Natural killer cell (primary cell): ENCODE measurements around the gene PIGC. TPM values are rescaled to one million over a fixed set of nuclear protein-coding genes. Genes with fewer than 3 reads are reported as not detected.

ENCODE experiments used
- ATAC-seq, 3 donors: fragments of 150-1000 bp in 2 of 3; fragments of 200-7000 bp in 1 of 3; cut with Tn5 transposase; 1 replicate in 1 of 3; 2 replicates in 2 of 3; pipeline ENCODE4 v1.10.0; 2021; ENCODE audit warnings: mild to moderate bottlenecking in 2 of 3, moderate library complexity in 2 of 3
- DNase-seq, 2 donors: peaks; one replicate each; pipeline versions ENCODE4 v3.0.0 to v3.0.0-alpha.2; 2013 to 2021; ENCODE audit warnings: mixed read lengths in 1 of 2
- H3K27ac ChIP-seq: one replicate; pipeline ENCODE4 v1.5.1; 2013; ENCODE audit warnings: mild to moderate bottlenecking, low read length
- H3K27me3 ChIP-seq: one replicate; pipeline ENCODE4 v1.6.1; 2013; ENCODE audit warnings: low read length; ENCODE audit not compliant: control insufficient read depth, insufficient read depth
- H3K36me3 ChIP-seq: one replicate; pipeline ENCODE4 v1.6.1; 2013; ENCODE audit warnings: low read length; ENCODE audit not compliant: control insufficient read depth, insufficient read depth
- H3K4me1 ChIP-seq: one replicate; pipeline ENCODE4 v1.6.1; 2013; ENCODE audit warnings: low read length; ENCODE audit not compliant: control insufficient read depth, insufficient read depth
- H3K4me3 ChIP-seq: one replicate; pipeline ENCODE4 v1.5.1; 2013; ENCODE audit warnings: low read length
- H3K9me3 ChIP-seq: one replicate; pipeline ENCODE4 v1.6.1; 2013; ENCODE audit warnings: low read length; ENCODE audit not compliant: control insufficient read depth, insufficient read depth
- H3K27ac Mint-ChIP-seq, 2 donors: one replicate each; pipeline ENCODE4 v1.8.0; 2022; ENCODE audit warnings: mild to moderate bottlenecking in 2 of 2, mixed read lengths in 2 of 2, moderate library complexity in 1 of 2
- H3K27me3 Mint-ChIP-seq, 2 donors: one replicate each; pipeline ENCODE4 v1.8.0; 2022; ENCODE audit warnings: low read depth in 2 of 2, mixed read lengths in 2 of 2
- H3K36me3 Mint-ChIP-seq: one replicate; pipeline ENCODE4 v1.8.0; 2022; ENCODE audit warnings: mixed read lengths
- H3K4me1 Mint-ChIP-seq, 2 donors: one replicate each; pipeline ENCODE4 v1.8.0; 2022; ENCODE audit warnings: mixed read lengths in 2 of 2
- H3K4me3 Mint-ChIP-seq: one replicate; pipeline ENCODE4 v1.8.0; 2022; ENCODE audit warnings: mild to moderate bottlenecking, moderate library complexity, mixed read lengths
- H3K9me3 Mint-ChIP-seq, 2 donors: one replicate each; pipeline ENCODE4 v1.8.0; 2022; ENCODE audit warnings: mixed read lengths in 2 of 2
- CTCF ChIP-seq: fragments of 200-600 bp; IDR thresholded peaks from one replicate; pipeline ENCODE4 v1.8.0; 2022; ENCODE audit warnings: antibody characterized with exemption
- WGBS: methylation state at CpG from one replicate; pipeline ENCODE4 v1.1.7; 2013; ENCODE audit warnings: missing lambda C conversion rate; ENCODE audit not compliant: insufficient coverage; 5-methylcytosine and 5-hydroxymethylcytosine counted together
- intact Hi-C: fragments of 100-400 bp; cut with micrococcal nuclease; formaldehyde crosslinking; loops from one replicate; pipeline ENCODE4 v1.14.2; 2022
- total RNA-seq, 4 donors: library from RNA; stranded (reverse); fragments of 120-200 nt in 1 of 4; gene quantifications; one replicate each; pipeline versions ENCODE4 v1.2.3 to v1.2.4, GENCODE V29; 2013 to 2022

PIGC gene
- total RNA-seq, 3 donors from 2014 or later (not counting 1 experiment from before 2014, with no cell fraction given) = 27.9 to 35.7 (median 30.4) TPM

- WGBS = 90% methylated on average over 2 of the region's 2 CpGs
These were observed 26.3 kb upstream of the PIGC start for GRCh38 chr1:172470149-172470548.

DNA sequence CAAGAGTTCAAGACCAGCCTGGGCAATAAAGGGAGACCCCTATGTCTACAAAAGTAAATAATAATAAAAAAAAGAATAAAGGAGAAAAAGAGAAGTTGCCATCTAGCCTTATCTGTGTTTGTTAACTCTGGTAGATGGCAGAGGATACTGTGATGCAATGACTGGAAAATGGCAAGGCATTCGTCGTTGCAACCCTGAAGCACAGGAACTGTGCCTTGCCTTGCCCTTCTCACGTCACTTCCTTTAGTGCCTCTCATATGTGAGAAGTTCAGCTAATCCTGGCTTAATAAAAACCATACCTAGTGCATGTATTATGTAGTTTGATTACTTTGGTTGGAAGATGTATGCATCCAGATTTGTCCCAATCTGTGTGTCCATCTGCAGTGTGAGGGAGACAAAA is 25.8 kb upstream of the PIGC start:
- Histone ChIP-seq H3K27me3 (no peaks in the 10 kb centered on the region), H3K36me3 (no peaks in the 10 kb centered on the region), H3K27ac (no peak overlapping the region), H3K4me1 (no peaks in the 10 kb centered on the region), H3K4me3 (no peak overlapping the region), H3K9me3 (no peaks in the 10 kb centered on the region)
- no peaks in the 10 kb centered on the region for H3K9me3 Mint-ChIP-seq
- intact Hi-C loops = no loop called here
- no peaks in the 10 kb centered on the region for H3K4me1 Mint-ChIP-seq
- no peak for TF ChIP-seq CTCF
- no peak overlapping the region for H3K27ac Mint-ChIP-seq
- H3K36me3 Mint-ChIP-seq = no peaks in the 10 kb centered on the region
- ATAC-seq (no peak), DNase-seq (no peak)
- 77% methylated on average over 3 of the region's 3 CpGs for WGBS
- peaks cover 9 to 14% of the 10 kb centered on the region in 2 donors for H3K27me3 Mint-ChIP-seq
- no peak overlapping the region for H3K4me3 Mint-ChIP-seq

More at GRCh38 chr1:172470149-172470548, 26.3 kb upstream of the PIGC start:
- DNase-seq = no peak
- no peaks in the 10 kb centered on the region for H3K9me3 Mint-ChIP-seq
- intact Hi-C loops = no loop called here
- H3K4me3 Mint-ChIP-seq = no peak overlapping the region
- H3K27me3 ChIP-seq = no peaks in the 10 kb centered on the region
- no peak for ATAC-seq
- H3K9me3 ChIP-seq = no peaks in the 10 kb centered on the region
- peaks cover 8 to 14% of the 10 kb centered on the region in 2 donors for H3K27me3 Mint-ChIP-seq
- no peak for TF ChIP-seq CTCF
- no peak overlapping the region for H3K27ac ChIP-seq
- H3K36me3 Mint-ChIP-seq = no peaks in the 10 kb centered on the region
- no peaks in the 10 kb centered on the region for H3K4me1 Mint-ChIP-seq
- no peak overlapping the region for H3K4me3 ChIP-seq
- H3K27ac Mint-ChIP-seq = no peak overlapping the region
- H3K36me3 ChIP-seq = no peaks in the 10 kb centered on the region
- no peaks in the 10 kb centered on the region for H3K4me1 ChIP-seq

- no peaks in the 10 kb centered on the region for H3K36me3 Mint-ChIP-seq
- ATAC-seq (no peak), DNase-seq (no peak)
- no peak overlapping the region for H3K27ac Mint-ChIP-seq
- intact Hi-C loops = no loop called here
- H3K27me3 ChIP-seq = no peaks in the 10 kb centered on the region
- no peaks in the 10 kb centered on the region for H3K9me3 Mint-ChIP-seq
- H3K36me3 ChIP-seq = no peaks in the 10 kb centered on the region
- H3K9me3 ChIP-seq = no peaks in the 10 kb centered on the region
- no peaks in the 10 kb centered on the region for H3K4me1 Mint-ChIP-seq
- peaks cover 11 to 14% of the 10 kb centered on the region in 2 donors for H3K27me3 Mint-ChIP-seq
- no peak overlapping the region for H3K27ac ChIP-seq
- H3K4me3 ChIP-seq = no peak overlapping the region
- 92% methylated on average over 5 of the region's 5 CpGs for WGBS
- no peak for TF ChIP-seq CTCF
- no peaks in the 10 kb centered on the region for H3K4me1 ChIP-seq
- H3K4me3 Mint-ChIP-seq = no peak overlapping the region
These were observed 24.4 kb upstream of the PIGC start for GRCh38 chr1:172468296-172468695.

- no peaks in the 10 kb centered on the region for H3K9me3 ChIP-seq
- Mint-ChIP-seq H3K27ac (no peak overlapping the region), H3K4me1 (no peaks in the 10 kb centered on the region), H3K36me3 (no peaks in the 10 kb centered on the region), H3K27me3 (peaks cover 11 to 14% of the 10 kb centered on the region in 2 donors), H3K4me3 (no peak overlapping the region), H3K9me3 (no peaks in the 10 kb centered on the region)
- no peaks in the 10 kb centered on the region for H3K36me3 ChIP-seq
- intact Hi-C loops = no loop called here
- no peaks in the 10 kb centered on the region for H3K27me3 ChIP-seq
- no peak overlapping the region for H3K4me3 ChIP-seq
- DNase-seq (no peak), ATAC-seq (no peak)
- H3K4me1 ChIP-seq = no peaks in the 10 kb centered on the region
- H3K27ac ChIP-seq = no peak overlapping the region
- no peak for TF ChIP-seq CTCF
- WGBS = 0% methylated on average over 1 of the region's 3 CpGs
These were observed 23.6 kb upstream of the PIGC start for GRCh38 chr1:172467446-172467845.
